H9 (cell line): ENCODE data around the gene LEFTY2. TPM values are rescaled to one million over a fixed set of nuclear protein-coding genes. Genes with fewer than 3 reads are reported as not detected.

ENCODE experiments used
- DNase-seq: peaks from one replicate; pipeline ENCODE4 v3.0.0-alpha.2; 2017
- H2AFZ ChIP-seq: one replicate; pipeline ENCODE4 v1.6.1; 2013; ENCODE audit warnings: mild to moderate bottlenecking, low read length, control low read depth, moderate library complexity
- H2AK5ac ChIP-seq: 2 replicates; pipeline ENCODE4 v1.6.1; 2013; ENCODE audit warnings: low read length, control low read depth, mixed read lengths; ENCODE audit not compliant: insufficient read length
- H2BK120ac ChIP-seq: one replicate; pipeline ENCODE4 v1.6.1; 2013; ENCODE audit warnings: low read depth, mild to moderate bottlenecking, low read length, control low read depth, inconsistent platforms; ENCODE audit not compliant: poor library complexity, severe bottlenecking
- H2BK12ac ChIP-seq: 2 replicates; pipeline ENCODE4 v1.6.1; 2013; ENCODE audit warnings: low read length, control low read depth, mixed read lengths, low read depth; ENCODE audit not compliant: insufficient read length
- H2BK15ac ChIP-seq: 2 replicates; pipeline ENCODE4 v1.6.1; 2013; ENCODE audit warnings: low read depth, low read length, control low read depth
- H2BK20ac ChIP-seq: one replicate; pipeline ENCODE4 v1.6.1; 2013; ENCODE audit warnings: low read depth, mild to moderate bottlenecking, low read length, control low read depth, inconsistent platforms; ENCODE audit not compliant: poor library complexity, severe bottlenecking
- H2BK5ac ChIP-seq: 2 replicates; pipeline ENCODE4 v1.6.1; 2013; ENCODE audit warnings: low read length, control low read depth, mixed read lengths; ENCODE audit not compliant: insufficient read length
- H3K14ac ChIP-seq: 2 replicates; pipeline ENCODE4 v1.6.1; 2013; ENCODE audit warnings: low read length, control low read depth; ENCODE audit not compliant: insufficient read depth
- H3K18ac ChIP-seq: 2 replicates; pipeline ENCODE4 v1.6.1; 2013; ENCODE audit warnings: low read depth, mild to moderate bottlenecking, mixed read lengths, low read length, control low read depth; ENCODE audit not compliant: insufficient read length
- H3K23ac ChIP-seq: 2 replicates; pipeline ENCODE4 v1.6.1; 2013; ENCODE audit warnings: low read length, control low read depth, mixed read lengths, low read depth; ENCODE audit not compliant: insufficient read length
- H3K23me2 ChIP-seq: 2 replicates; pipeline ENCODE4 v1.6.1; 2013; ENCODE audit warnings: low read depth, mild to moderate bottlenecking, mixed read lengths, low read length, control low read depth; ENCODE audit not compliant: insufficient read length, poor library complexity, severe bottlenecking
- H3K27ac ChIP-seq: 2 replicates; pipeline ENCODE4 v1.5.1; 2013; ENCODE audit warnings: low read length, control low read depth, mixed read lengths, low read depth; ENCODE audit not compliant: insufficient read length
- H3K27me3 ChIP-seq: 2 replicates; pipeline ENCODE4 v1.6.1; 2013; ENCODE audit warnings: low read length, control low read depth, inconsistent platforms; ENCODE audit not compliant: insufficient read depth
- H3K4ac ChIP-seq: 2 replicates; pipeline ENCODE4 v1.6.1; 2013; ENCODE audit warnings: low read depth, mild to moderate bottlenecking, control low read depth, inconsistent platforms, low read length, moderate library complexity
- H3K4me1 ChIP-seq: 2 replicates; pipeline ENCODE4 v1.6.1; 2013; ENCODE audit warnings: low read length, control low read depth, inconsistent platforms; ENCODE audit not compliant: insufficient read depth
- H3K4me2 ChIP-seq: 2 replicates; pipeline ENCODE4 v1.6.1; 2013; ENCODE audit warnings: low read length, control low read depth, mixed read lengths; ENCODE audit not compliant: insufficient read length, insufficient read depth
- H3K56ac ChIP-seq: 2 replicates; pipeline ENCODE4 v1.6.1; 2013; ENCODE audit warnings: low read depth, mild to moderate bottlenecking, mixed read lengths, low read length, control low read depth; ENCODE audit not compliant: insufficient read length
- H3K79me1 ChIP-seq: 2 replicates; pipeline ENCODE4 v1.6.1; 2013; ENCODE audit warnings: low read depth, mild to moderate bottlenecking, moderate library complexity, low read length, control low read depth, inconsistent platforms; ENCODE audit not compliant: insufficient read depth, poor library complexity, severe bottlenecking
- H3K79me2 ChIP-seq: 2 replicates; pipeline ENCODE4 v1.6.1; 2013; ENCODE audit warnings: low read length, control low read depth, inconsistent platforms; ENCODE audit not compliant: insufficient read depth
- H3K9ac ChIP-seq: 2 replicates; pipeline ENCODE4 v1.6.1; 2013; ENCODE audit warnings: low read length, control low read depth, mixed read lengths; ENCODE audit not compliant: insufficient read length; ENCODE audit errors: extremely low read depth
- H3K9me3 ChIP-seq: one replicate; pipeline ENCODE4 v1.6.1; 2013; ENCODE audit warnings: low read depth, low read length, inconsistent platforms; ENCODE audit not compliant: control insufficient read depth
- H3T11ph ChIP-seq: one replicate; pipeline ENCODE4 v1.6.1; 2013; ENCODE audit warnings: mild to moderate bottlenecking, low read length, control low read depth, inconsistent platforms
- H4K20me1 ChIP-seq: one replicate; pipeline ENCODE4 v1.6.1; 2013; ENCODE audit not compliant: control insufficient read depth, insufficient read length, insufficient read depth
- H4K5ac ChIP-seq: 2 replicates; pipeline ENCODE4 v1.6.1; 2013; ENCODE audit warnings: low read depth, mild to moderate bottlenecking, mixed read lengths, low read length, control low read depth; ENCODE audit not compliant: insufficient read length
- H4K8ac ChIP-seq: replicated peaks from 2 replicates; pipeline ENCODE4 v1.6.1; 2013; ENCODE audit warnings: low read length, control low read depth, mixed read lengths, low read depth; ENCODE audit not compliant: insufficient read length
- H4K91ac ChIP-seq: 2 replicates; pipeline ENCODE4 v1.6.1; 2013; ENCODE audit warnings: low read depth, mild to moderate bottlenecking, moderate library complexity, mixed read lengths, low read length, control low read depth; ENCODE audit not compliant: insufficient read length
- H3K27ac Mint-ChIP-seq, 3 experiments: 2 replicates in 2 of 3; 3 replicates in 1 of 3; pipeline ENCODE4 v1.8.0; 2020 to 2021; ENCODE audit warnings: mixed read lengths in 3 of 3, mild to moderate bottlenecking in 1 of 3, moderate library complexity in 1 of 3
- H3K27me3 Mint-ChIP-seq: 2 replicates; pipeline ENCODE4 v1.8.0; 2021; ENCODE audit warnings: low read depth, mild to moderate bottlenecking, moderate library complexity, mixed read lengths
- H3K36me3 Mint-ChIP-seq, 3 experiments: 2 replicates in 2 of 3; 3 replicates in 1 of 3; pipeline ENCODE4 v1.8.0; 2020 to 2021; ENCODE audit warnings: low read depth in 3 of 3, mixed read lengths in 3 of 3; ENCODE audit not compliant: insufficient read depth in 1 of 3
- H3K4me1 Mint-ChIP-seq, 2 experiments: 2 replicates each; pipeline ENCODE4 v1.8.0; 2020; ENCODE audit warnings: mixed read lengths in 2 of 2
- H3K4me3 Mint-ChIP-seq, 2 experiments: 2 replicates in 1 of 2; 3 replicates in 1 of 2; pipeline ENCODE4 v1.8.0; 2020 to 2021; ENCODE audit warnings: mild to moderate bottlenecking in 2 of 2, mixed read lengths in 2 of 2, moderate library complexity in 1 of 2
- H3K9me3 Mint-ChIP-seq, 2 experiments: 2 replicates in 1 of 2; 3 replicates in 1 of 2; pipeline ENCODE4 v1.8.0; 2020; ENCODE audit warnings: mild to moderate bottlenecking in 2 of 2, mixed read lengths in 2 of 2, moderate library complexity in 1 of 2
- CTCF ChIP-seq: fragments of 200-600 bp; sonication (generic); conservative IDR thresholded peaks from 3 replicates; pipeline ENCODE4 v1.8.0; 2021; ENCODE audit warnings: antibody characterized with exemption, mild to moderate bottlenecking
- WGBS: extraction: QIAGEN DNeasy Blood & Tissue Kit; methylation state at CpG from one replicate; pipeline ENCODE4 v1.1.7; 2013; ENCODE audit warnings: missing lambda C conversion rate, low lambda C conversion rate, mixed read lengths; ENCODE audit not compliant: insufficient read length; ENCODE audit errors: extremely low coverage; 5-methylcytosine and 5-hydroxymethylcytosine counted together
- total RNA-seq: library from RNA; stranded (reverse); gene quantifications from 2 replicates; pipeline ENCODE4 v1.2.1, GENCODE V29; 2021

The LEFTY2 gene
- total RNA-seq, 1 experiment from 2014 or later: 16.3 TPM

DNA sequence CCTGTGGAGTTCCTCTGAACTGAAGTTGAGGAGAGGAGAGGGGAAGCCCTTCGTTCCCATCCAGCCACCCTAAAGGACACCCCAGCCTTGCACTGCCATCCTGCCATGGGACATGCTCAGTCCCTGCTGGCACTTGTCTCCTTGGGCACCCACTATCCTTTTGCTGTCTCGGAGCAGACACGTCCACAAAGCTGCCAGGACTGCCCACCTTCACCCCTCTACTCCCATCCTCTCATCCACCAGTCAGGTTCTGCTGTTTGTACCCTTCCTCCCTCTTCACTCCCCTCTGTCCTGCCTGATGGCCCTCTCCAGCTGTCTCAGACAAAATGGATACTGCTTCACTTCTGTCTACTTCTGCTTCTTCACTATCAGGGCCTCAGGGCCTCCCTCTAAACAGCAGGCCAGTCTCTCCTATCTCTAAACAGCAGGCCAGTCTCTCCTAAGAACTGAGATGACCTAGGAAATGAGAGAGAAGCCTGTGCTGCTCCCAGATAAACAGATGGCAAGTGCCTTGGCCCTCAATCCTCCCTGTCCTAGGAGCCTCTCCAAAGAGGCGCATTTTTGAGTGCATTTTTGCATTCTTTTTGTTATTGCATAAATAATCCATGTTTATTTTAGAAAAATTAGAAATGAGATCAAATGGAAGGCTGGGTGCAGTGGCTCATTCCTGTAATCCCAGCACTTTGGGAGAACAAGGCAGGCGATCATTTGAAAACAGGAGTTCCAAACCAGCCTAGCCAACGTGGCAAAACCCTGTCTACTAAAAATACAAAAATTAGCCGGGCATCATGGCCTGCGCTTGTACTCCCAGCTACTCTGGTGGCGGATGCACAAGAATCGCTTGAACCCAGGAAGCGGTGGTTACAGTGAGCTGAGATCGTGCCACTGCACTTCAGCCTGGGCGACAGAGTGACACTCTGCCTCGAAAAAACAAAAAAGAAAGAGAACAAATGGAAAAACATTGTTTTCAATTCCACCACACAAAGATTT is 12.5 kb downstream of the LEFTY2 start:
- Histone ChIP-seq H3T11ph (no peak overlapping the region), H2BK20ac (no peak overlapping the region), H3K14ac (no peak overlapping the region), H3K79me2 (no peaks in the 10 kb centered on the region; the same call in 1 of the 2 replicates), H3K56ac (no peak overlapping the region), H3K79me1 (no peaks in the 10 kb centered on the region), H2AK5ac (no peak overlapping the region), H3K4me1 (no peaks in the 10 kb centered on the region), H4K5ac (no peak overlapping the region), H4K8ac (no peak overlapping the region), H2BK15ac (no peak overlapping the region), H2BK12ac (no peak overlapping the region), H3K23me2 (peaks cover 4% of the 10 kb centered on the region), H2BK5ac (no peak overlapping the region), H4K91ac (no peak overlapping the region), H3K4ac (no peak overlapping the region), H3K27ac (no peak overlapping the region), H3K9me3 (no peaks in the 10 kb centered on the region), H3K9ac (no peak overlapping the region), H3K4me2 (no peak overlapping the region), H2AFZ (no peak overlapping the region), H3K23ac (no peak overlapping the region), H2BK120ac (no peak overlapping the region), H4K20me1 (peaks cover 3% of the 10 kb centered on the region), H3K27me3 (no peaks in the 10 kb centered on the region), H3K18ac (no peak overlapping the region)
- WGBS: no CpG with 5 or more reads among the region's 14 CpGs
- no peak for DNase-seq
- TF ChIP-seq CTCF: no peak
- peaks cover 0 to 3% (median 2%) of the 10 kb centered on the region in 3 experiments; a peak in 2 of 7 replicates for H3K36me3 Mint-ChIP-seq
- peak overlapping the region; percentile 0 to 24 (median 6); a peak in 2 of 7 replicates for H3K27ac Mint-ChIP-seq
- no peak overlapping the region; a peak in 1 of 5 replicates for H3K4me3 Mint-ChIP-seq
- H3K27me3 Mint-ChIP-seq: no peaks in the 10 kb centered on the region
- peaks cover 7 to 13% of the 10 kb centered on the region in 2 experiments for H3K4me1 Mint-ChIP-seq
- no peaks in the 10 kb centered on the region for H3K9me3 Mint-ChIP-seq
